Measurements from ENCODE around the gene E2F4. TPM values are rescaled to one million over a fixed set of nuclear protein-coding genes. Genes with fewer than 3 reads are reported as not detected.

The E2F4 gene
- total and polyA plus RNA-seq, 2 of the 13 experiments (the other 11 are each of a cell fraction or from before 2014, with no cell fraction given): 84.8 to 91.2 TPM

DNA sequence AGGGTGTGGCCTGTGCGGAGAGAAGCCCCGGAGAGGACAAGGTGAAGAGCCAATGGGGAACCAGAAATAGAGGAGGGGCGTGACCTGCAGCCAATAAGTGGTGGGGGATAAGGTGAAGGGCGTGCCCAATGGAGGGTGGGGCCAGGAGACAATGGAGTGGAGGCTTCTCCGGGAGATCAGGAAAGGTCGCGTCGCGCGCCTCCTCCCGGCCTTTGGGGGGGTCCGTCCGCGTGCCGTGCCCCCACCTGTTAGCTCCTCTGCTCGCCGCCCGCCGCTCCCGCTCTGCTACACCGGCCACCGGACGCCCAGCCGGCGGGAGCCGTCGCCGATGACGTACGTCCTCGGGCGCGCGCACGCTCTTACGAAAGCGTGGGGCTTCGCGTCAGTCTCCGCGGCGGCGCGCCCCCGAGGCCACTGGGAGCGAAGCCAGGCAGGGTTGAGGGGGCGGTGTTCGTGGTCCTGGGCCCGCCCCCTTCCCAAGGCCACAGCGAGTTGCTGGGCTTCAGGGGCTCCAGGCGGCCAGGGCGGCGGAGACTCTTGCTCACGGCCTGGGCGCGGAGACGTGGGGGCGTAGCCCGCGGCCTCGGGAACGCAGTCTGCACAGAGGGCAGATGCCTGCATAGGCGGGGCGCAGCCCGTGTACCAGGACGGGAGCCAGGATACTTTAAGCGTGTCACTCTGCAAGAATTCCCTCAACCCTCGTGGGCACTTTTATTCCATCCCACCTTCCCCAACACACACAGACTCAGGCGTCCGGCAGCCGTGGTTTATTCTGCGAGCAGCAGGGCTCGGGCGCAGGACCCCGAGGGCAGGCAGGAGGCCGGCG lies 8.1 kb upstream of the E2F4 start, which contains the start of gene MATCAP1 (continued):
- no peak; the same call in 1 of the 2 replicates for TF ChIP-seq ZNF878 (CRISPR knock-in tag; IDR thresholded peaks at IDR 0.05)
- TF ChIP-seq ZNF790 (CRISPR knock-in tag; IDR thresholded peaks at IDR 0.05; ENCODE audit: borderline replicate concordance): peak; percentile 89; the same call in 1 of the 2 replicates
- TF ChIP-seq ELF3 (CRISPR knock-in tag; IDR thresholded peaks at IDR 0.05): 0 out of 2 replicates have a peak, but pooled peaks have one; percentile 11
- TF ChIP-seq RELA (CRISPR knock-in tag; IDR thresholded peaks at IDR 0.05): no peak
- TF ChIP-seq CEBPG (CRISPR knock-in tag; IDR thresholded peaks at IDR 0.05): peak; percentile 95
- peak; percentile 75; the same call in 1 of the 2 replicates for TF ChIP-seq ZKSCAN8 (CRISPR knock-in tag; IDR thresholded peaks at IDR 0.05; ENCODE audit: borderline replicate concordance)
- TF ChIP-seq EEA1 (CRISPR knock-in tag; IDR thresholded peaks at IDR 0.05; ENCODE audit: borderline replicate concordance): peak; percentile 72; the same call in 1 of the 2 replicates
- TF ChIP-seq ERF (CRISPR knock-in tag; IDR thresholded peaks at IDR 0.05): peak; percentile 39
- TF ChIP-seq ZNF567 (CRISPR knock-in tag; IDR thresholded peaks at IDR 0.05; ENCODE audit: borderline replicate concordance): peak; percentile 97
- 0 out of 2 replicates have a peak, but pooled peaks have one; percentile 53 for TF ChIP-seq ZSCAN20 (CRISPR knock-in tag; IDR thresholded peaks at IDR 0.05; ENCODE audit: borderline replicate concordance)
- peak; percentile 46; the same call in 1 of the 2 replicates for TF ChIP-seq PAX8 (CRISPR knock-in tag; IDR thresholded peaks at IDR 0.05; ENCODE audit: borderline replicate concordance)
- no peak for TF ChIP-seq ZNF121 (CRISPR knock-in tag; IDR thresholded peaks at IDR 0.05)
- TF ChIP-seq, protein P1, sequence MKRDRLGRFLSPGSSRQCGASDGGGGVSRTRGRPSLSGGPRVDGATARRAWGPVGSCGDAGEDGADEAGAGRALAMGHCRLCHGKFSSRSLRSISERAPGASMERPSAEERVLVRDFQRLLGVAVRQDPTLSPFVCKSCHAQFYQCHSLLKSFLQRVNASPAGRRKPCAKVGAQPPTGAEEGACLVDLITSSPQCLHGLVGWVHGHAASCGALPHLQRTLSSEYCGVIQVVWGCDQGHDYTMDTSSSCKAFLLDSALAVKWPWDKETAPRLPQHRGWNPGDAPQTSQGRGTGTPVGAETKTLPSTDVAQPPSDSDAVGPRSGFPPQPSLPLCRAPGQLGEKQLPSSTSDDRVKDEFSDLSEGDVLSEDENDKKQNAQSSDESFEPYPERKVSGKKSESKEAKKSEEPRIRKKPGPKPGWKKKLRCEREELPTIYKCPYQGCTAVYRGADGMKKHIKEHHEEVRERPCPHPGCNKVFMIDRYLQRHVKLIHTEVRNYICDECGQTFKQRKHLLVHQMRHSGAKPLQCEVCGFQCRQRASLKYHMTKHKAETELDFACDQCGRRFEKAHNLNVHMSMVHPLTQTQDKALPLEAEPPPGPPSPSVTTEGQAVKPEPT (CRISPR knock-in tag; IDR thresholded peaks at IDR 0.05; ENCODE audit: low read depth): no peak; the same call in 1 of the 2 replicates
- no peak for TF ChIP-seq ZNF451 (CRISPR knock-in tag; IDR thresholded peaks at IDR 0.05)
- TF ChIP-seq, protein P2, sequence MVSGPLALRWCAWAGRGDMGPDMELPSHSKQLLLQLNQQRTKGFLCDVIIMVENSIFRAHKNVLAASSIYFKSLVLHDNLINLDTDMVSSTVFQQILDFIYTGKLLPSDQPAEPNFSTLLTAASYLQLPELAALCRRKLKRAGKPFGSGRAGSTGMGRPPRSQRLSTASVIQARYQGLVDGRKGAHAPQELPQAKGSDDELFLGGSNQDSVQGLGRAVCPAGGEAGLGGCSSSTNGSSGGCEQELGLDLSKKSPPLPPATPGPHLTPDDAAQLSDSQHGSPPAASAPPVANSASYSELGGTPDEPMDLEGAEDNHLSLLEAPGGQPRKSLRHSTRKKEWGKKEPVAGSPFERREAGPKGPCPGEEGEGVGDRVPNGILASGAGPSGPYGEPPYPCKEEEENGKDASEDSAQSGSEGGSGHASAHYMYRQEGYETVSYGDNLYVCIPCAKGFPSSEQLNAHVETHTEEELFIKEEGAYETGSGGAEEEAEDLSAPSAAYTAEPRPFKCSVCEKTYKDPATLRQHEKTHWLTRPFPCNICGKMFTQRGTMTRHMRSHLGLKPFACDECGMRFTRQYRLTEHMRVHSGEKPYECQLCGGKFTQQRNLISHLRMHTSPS (CRISPR knock-in tag; IDR thresholded peaks at IDR 0.05; ENCODE audit: low read depth): no peak
- TF ChIP-seq, protein P3, sequence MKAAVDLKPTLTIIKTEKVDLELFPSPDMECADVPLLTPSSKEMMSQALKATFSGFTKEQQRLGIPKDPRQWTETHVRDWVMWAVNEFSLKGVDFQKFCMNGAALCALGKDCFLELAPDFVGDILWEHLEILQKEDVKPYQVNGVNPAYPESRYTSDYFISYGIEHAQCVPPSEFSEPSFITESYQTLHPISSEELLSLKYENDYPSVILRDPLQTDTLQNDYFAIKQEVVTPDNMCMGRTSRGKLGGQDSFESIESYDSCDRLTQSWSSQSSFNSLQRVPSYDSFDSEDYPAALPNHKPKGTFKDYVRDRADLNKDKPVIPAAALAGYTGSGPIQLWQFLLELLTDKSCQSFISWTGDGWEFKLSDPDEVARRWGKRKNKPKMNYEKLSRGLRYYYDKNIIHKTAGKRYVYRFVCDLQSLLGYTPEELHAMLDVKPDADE (CRISPR knock-in tag; IDR thresholded peaks at IDR 0.05): no peak
- TF ChIP-seq TAF1 (CRISPR knock-in tag; IDR thresholded peaks at IDR 0.05): peak; percentile 86
- TF ChIP-seq, protein P4, sequence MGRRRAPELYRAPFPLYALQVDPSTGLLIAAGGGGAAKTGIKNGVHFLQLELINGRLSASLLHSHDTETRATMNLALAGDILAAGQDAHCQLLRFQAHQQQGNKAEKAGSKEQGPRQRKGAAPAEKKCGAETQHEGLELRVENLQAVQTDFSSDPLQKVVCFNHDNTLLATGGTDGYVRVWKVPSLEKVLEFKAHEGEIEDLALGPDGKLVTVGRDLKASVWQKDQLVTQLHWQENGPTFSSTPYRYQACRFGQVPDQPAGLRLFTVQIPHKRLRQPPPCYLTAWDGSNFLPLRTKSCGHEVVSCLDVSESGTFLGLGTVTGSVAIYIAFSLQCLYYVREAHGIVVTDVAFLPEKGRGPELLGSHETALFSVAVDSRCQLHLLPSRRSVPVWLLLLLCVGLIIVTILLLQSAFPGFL (CRISPR knock-in tag; IDR thresholded peaks at IDR 0.05): no peak
- peak; percentile 25; the same call in 1 of the 2 replicates for TF ChIP-seq ZNF224 (CRISPR knock-in tag; IDR thresholded peaks at IDR 0.05)
- TF ChIP-seq MATR3 (CRISPR knock-in tag; IDR thresholded peaks at IDR 0.05): 0 out of 2 replicates have a peak, but pooled peaks have one; percentile 71
- TF ChIP-seq, protein P5, sequence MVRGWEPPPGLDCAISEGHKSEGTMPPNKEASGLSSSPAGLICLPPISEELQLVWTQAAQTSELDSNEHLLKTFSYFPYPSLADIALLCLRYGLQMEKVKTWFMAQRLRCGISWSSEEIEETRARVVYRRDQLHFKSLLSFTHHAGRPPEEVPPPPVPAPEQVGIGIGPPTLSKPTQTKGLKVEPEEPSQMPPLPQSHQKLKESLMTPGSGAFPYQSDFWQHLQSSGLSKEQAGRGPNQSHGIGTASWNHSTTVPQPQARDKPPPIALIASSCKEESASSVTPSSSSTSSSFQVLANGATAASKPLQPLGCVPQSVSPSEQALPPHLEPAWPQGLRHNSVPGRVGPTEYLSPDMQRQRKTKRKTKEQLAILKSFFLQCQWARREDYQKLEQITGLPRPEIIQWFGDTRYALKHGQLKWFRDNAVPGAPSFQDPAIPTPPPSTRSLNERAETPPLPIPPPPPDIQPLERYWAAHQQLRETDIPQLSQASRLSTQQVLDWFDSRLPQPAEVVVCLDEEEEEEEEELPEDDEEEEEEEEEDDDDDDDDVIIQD (CRISPR knock-in tag; IDR thresholded peaks at IDR 0.05; ENCODE audit: low read depth): peak; percentile 49; the same call in 1 of the 2 replicates
- TF ChIP-seq TP53 (CRISPR knock-in tag; conservative IDR thresholded peaks at IDR 0.05): no peak; the same call in 1 of the 2 replicates
